ENCODE data around the gene RASD1. TPM values are rescaled to one million over a fixed set of nuclear protein-coding genes. Genes with fewer than 3 reads are reported as not detected.

RASD1 gene
- total RNA-seq, 1 donor from 2014 or later: 25.4 TPM

DNA sequence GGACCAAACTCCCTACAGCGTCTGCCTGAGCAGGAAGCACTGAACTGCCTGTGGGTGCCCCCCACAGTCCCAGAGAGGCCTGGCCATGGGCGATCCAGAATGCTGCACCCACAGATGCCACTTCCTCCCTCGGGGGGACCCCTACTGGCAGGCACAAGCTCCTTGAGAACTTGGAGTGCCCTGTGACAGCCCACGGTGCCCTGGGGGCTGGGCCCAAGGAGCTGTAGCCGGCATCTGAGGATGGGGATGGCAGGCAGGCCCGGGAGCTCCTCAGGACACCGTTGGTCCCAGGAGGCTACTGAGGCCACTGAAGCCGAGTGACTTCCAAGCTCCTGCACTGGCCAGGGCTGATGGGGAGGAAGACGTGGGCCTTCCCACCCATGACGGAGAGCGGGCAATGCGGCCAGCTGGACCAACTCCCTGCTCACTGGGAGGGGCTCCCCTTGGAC lies 15.1 kb upstream of the RASD1 start:
- intact Hi-C loops (cut with micrococcal nuclease): no loop called here
- DNase-seq: peak; percentile 9

GRCh38 chr17:17510456-17511292 lies 14.5 kb upstream of the RASD1 start:
- H3K4me3 ChIP-seq: no peak overlapping the region
- DNase-seq: peak; percentile 10
- TF ChIP-seq CTCF (IDR thresholded peaks at IDR 0.05; ENCODE audit: borderline replicate concordance): no peak
- intact Hi-C loops (cut with micrococcal nuclease): no loop called here
- H3K4me1 ChIP-seq: peaks cover 18% of the 10 kb centered on the region
- H3K36me3 ChIP-seq: no peaks in the 10 kb centered on the region
- no peaks in the 10 kb centered on the region for H3K9me3 ChIP-seq (replicated peaks)
- H3K27me3 ChIP-seq (ENCODE audit: low read depth): no peaks in the 10 kb centered on the region
- H3K27ac ChIP-seq (replicated peaks): no peak overlapping the region

More for the DNA sequence above, 15.1 kb upstream of the RASD1 start:
- H3K4me1 ChIP-seq: peaks cover 15% of the 10 kb centered on the region
- no peaks in the 10 kb centered on the region for H3K36me3 ChIP-seq
- no peaks in the 10 kb centered on the region for H3K27me3 ChIP-seq (ENCODE audit: low read depth)
- H3K9me3 ChIP-seq (replicated peaks): no peaks in the 10 kb centered on the region
- H3K4me3 ChIP-seq: no peak overlapping the region
- no peak for TF ChIP-seq CTCF (IDR thresholded peaks at IDR 0.05; ENCODE audit: borderline replicate concordance)
- no peak overlapping the region for H3K27ac ChIP-seq (replicated peaks)

GRCh38 chr17:17509601-17510425 lies 13.6 kb upstream of the RASD1 start:
- Histone ChIP-seq H3K9me3 (replicated peaks) (no peaks in the 10 kb centered on the region), H3K4me3 (no peak overlapping the region), H3K27me3 (ENCODE audit: low read depth) (no peaks in the 10 kb centered on the region), H3K36me3 (no peaks in the 10 kb centered on the region), H3K27ac (replicated peaks) (no peak overlapping the region), H3K4me1 (peaks cover 18% of the 10 kb centered on the region)
- no peak for TF ChIP-seq CTCF (IDR thresholded peaks at IDR 0.05; ENCODE audit: borderline replicate concordance)
- DNase-seq: peak; percentile 12
- intact Hi-C loops (cut with micrococcal nuclease): loop anchor here (10.0 kb wide), 1 partner anchor 55 kb away; no protein-coding TSS in a partner anchor

DNA sequence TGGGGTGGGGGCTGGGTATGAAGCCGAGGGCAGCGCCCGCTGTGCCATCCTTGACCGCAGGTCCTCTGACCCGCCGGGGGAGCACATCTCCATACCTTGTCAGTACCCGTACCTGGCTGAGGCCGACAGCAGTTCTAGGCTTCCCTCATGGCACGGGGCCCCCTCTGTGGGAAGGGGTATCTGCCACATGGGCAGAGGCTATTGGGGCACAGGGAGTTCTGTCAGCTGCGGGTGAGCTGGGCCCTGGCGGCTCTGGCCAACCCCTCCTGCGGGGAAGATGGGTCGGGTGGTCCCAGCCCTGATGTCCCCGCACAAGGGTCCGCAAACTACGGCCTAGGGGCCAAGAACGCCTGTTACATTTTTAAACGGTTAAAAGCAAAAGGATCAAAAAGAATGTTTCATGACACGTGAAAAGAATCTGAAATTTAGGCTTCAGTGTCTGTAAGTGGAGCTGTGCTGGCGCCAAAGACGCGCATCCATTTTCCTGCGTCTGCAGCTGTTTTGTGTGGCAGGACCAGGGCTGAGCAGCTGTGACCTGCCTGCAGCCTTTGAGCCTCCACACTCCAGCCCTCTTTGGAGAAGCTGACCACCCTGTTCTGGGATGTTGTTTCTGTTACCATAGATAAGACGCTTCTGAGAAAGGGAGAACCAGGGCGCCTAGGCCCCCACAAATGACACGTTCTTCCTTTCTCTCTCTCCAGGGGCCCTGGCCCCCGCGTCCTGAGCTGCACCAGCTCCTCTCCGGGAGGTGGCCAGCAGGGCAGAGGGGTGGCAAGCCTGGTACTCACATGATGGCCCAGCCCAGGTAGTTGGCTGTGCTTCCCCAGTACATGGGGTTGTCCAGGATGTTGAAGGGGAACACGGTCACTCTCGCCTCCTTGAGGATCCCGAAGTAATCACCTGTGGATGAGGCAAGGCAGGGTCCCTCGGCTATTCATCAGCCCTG lies 12.7 kb upstream of the RASD1 start:
- no peaks in the 10 kb centered on the region for H3K36me3 ChIP-seq
- H3K4me1 ChIP-seq: peaks cover 18% of the 10 kb centered on the region
- H3K9me3 ChIP-seq (replicated peaks): no peaks in the 10 kb centered on the region
- no peak for TF ChIP-seq CTCF (IDR thresholded peaks at IDR 0.05; ENCODE audit: borderline replicate concordance)
- intact Hi-C loops (cut with micrococcal nuclease): loop anchor here (10.0 kb wide), 1 partner anchor 56 kb away; no protein-coding TSS in a partner anchor
- DNase-seq: peak; percentile 7
- H3K27me3 ChIP-seq (ENCODE audit: low read depth): no peaks in the 10 kb centered on the region
- no peak overlapping the region for H3K27ac ChIP-seq (replicated peaks)
- no peak overlapping the region for H3K4me3 ChIP-seq
